Ishikawa (cell line): Measurements from ENCODE around the gene ZNF646.

Experiments
- CEBPB ChIP-seq: IDR thresholded peaks from 2 replicates; pipeline ENCODE4 v1.6.1; 2012
- CREB1 ChIP-seq: IDR thresholded peaks from 2 replicates; pipeline ENCODE4 v1.6.1; 2012; ENCODE audit warnings: low read depth
- EGR1 ChIP-seq: IDR thresholded peaks from 2 replicates; pipeline ENCODE4 v1.6.1; 2012
- EP300 ChIP-seq: IDR thresholded peaks from 2 replicates; pipeline ENCODE4 v1.6.1; 2012; ENCODE audit warnings: borderline replicate concordance
- FOXM1 ChIP-seq: IDR thresholded peaks from 2 replicates; pipeline ENCODE4 v1.6.1; 2012; ENCODE audit warnings: low read depth, borderline replicate concordance
- MAX ChIP-seq: IDR thresholded peaks from 2 replicates; pipeline ENCODE4 v1.6.1; 2012
- NFIC ChIP-seq: IDR thresholded peaks from 2 replicates; pipeline ENCODE4 v1.6.1; 2012
- RAD21 ChIP-seq: IDR thresholded peaks from 2 replicates; pipeline ENCODE4 v1.6.1; 2012; ENCODE audit warnings: low read depth
- REST ChIP-seq: IDR thresholded peaks from 2 replicates; pipeline ENCODE4 v1.6.1; 2012; ENCODE audit warnings: low read depth, mild to moderate bottlenecking
- TAF1 ChIP-seq: IDR thresholded peaks from 2 replicates; pipeline ENCODE4 v1.6.1; 2012; ENCODE audit warnings: low read depth, mild to moderate bottlenecking
- TCF12 ChIP-seq: IDR thresholded peaks from 2 replicates; pipeline ENCODE4 v1.6.1; 2012; ENCODE audit warnings: low read depth
- TEAD4 ChIP-seq: IDR thresholded peaks from 2 replicates; pipeline ENCODE4 v1.6.1; 2012
- USF1 ChIP-seq: IDR thresholded peaks from 2 replicates; pipeline ENCODE4 v1.6.1; 2012
- YY1 ChIP-seq: IDR thresholded peaks from 2 replicates; pipeline ENCODE4 v1.6.1; 2012; ENCODE audit warnings: low read depth
- ZBTB7A ChIP-seq: IDR thresholded peaks from 2 replicates; pipeline ENCODE4 v1.6.1; 2012; ENCODE audit warnings: low read depth

The ZNF646 gene

GRCh38 chr16:31080035-31080629 is 5.9 kb downstream of the ZNF646 start:
- TF ChIP-seq EGR1: no peak
- TF ChIP-seq NFIC: no peak
- no peak for TF ChIP-seq CREB1
- no peak for TF ChIP-seq TCF12
- no peak for TF ChIP-seq TAF1
- no peak for TF ChIP-seq TEAD4

- TF ChIP-seq TAF1 (no peak), REST (no peak), EP300 (no peak), YY1 (no peak), CEBPB (no peak), USF1 (no peak), RAD21 (no peak), EGR1 (no peak), MAX (no peak), FOXM1 (no peak)
Observed at GRCh38 chr16:31080756-31081419, 6.7 kb downstream of the ZNF646 start.

GRCh38 chr16:31081428-31082351 is 7.5 kb downstream of the ZNF646 start:
- no peak for TF ChIP-seq TCF12
- TF ChIP-seq TAF1: no peak
- TF ChIP-seq YY1: no peak
- TF ChIP-seq MAX: no peak
- no peak for TF ChIP-seq RAD21
- TF ChIP-seq NFIC: no peak
- TF ChIP-seq TEAD4: no peak
- no peak for TF ChIP-seq CEBPB
- no peak for TF ChIP-seq ZBTB7A
- no peak for TF ChIP-seq USF1
- no peak for TF ChIP-seq REST
- TF ChIP-seq EP300: no peak
- TF ChIP-seq EGR1: no peak
- no peak for TF ChIP-seq CREB1

- TF ChIP-seq RAD21 (0 out of 2 replicates have a peak, but pooled peaks have one; percentile 6), CREB1 (no peak), REST (no peak), USF1 (no peak), FOXM1 (no peak), EP300 (no peak), ZBTB7A (peak; percentile 36; the same call in 1 of the 2 replicates), NFIC (no peak), EGR1 (no peak), TAF1 (no peak), CEBPB (no peak), MAX (no peak), TCF12 (peak; percentile 63), YY1 (no peak), TEAD4 (no peak)
Observed at GRCh38 chr16:31082368-31083045, 8.3 kb downstream of the ZNF646 start.
